8988T (cell line): ENCODE data around the gene SRPK3.
"Not testable (repeated sequence)": the region's sequence is repeated elsewhere in the genome, so short reads cannot be mapped to it uniquely, and the experiment has no call there.

ENCODE experiments used
- DNase-seq: peaks from one replicate; pipeline ENCODE4 v3.0.0; 2011

The SRPK3 gene

GRCh38 chrX:153746991-153747390 lies 33.9 kb upstream of the SRPK3 start:
- not testable (repeated sequence) for DNase-seq

GRCh38 chrX:153749017-153749416 lies 31.8 kb upstream of the SRPK3 start:
- DNase-seq: not testable (repeated sequence)

GRCh38 chrX:153750127-153750774 lies 30.6 kb upstream of the SRPK3 start:
- DNase-seq: no peak

GRCh38 chrX:153755136-153755535 lies 25.7 kb upstream of the SRPK3 start:
- DNase-seq: no peak

- DNase-seq: no peak
Observed at GRCh38 chrX:153761863-153762262, 19.0 kb upstream of the SRPK3 start.

- no peak for DNase-seq
Observed at GRCh38 chrX:153762626-153763173, 18.1 kb upstream of the SRPK3 start.

- no peak for DNase-seq
Observed at GRCh38 chrX:153763298-153763932, 17.4 kb upstream of the SRPK3 start.

GRCh38 chrX:153763989-153764755 lies 16.7 kb upstream of the SRPK3 start, which contains the start of gene PLXNB3:
TSS of gene PLXNB3 (plus strand) at chrX:153764249. CDS start at chrX:153765536, 1,287 bp downstream.
- DNase-seq: peak; percentile 94

GRCh38 chrX:153764786-153765137 lies 16.1 kb upstream of the SRPK3 start:
- no peak for DNase-seq

GRCh38 chrX:153765138-153766079 lies 15.4 kb upstream of the SRPK3 start:
- peak; percentile 21 for DNase-seq

GRCh38 chrX:153766098-153766817 lies 14.6 kb upstream of the SRPK3 start:
- DNase-seq: peak; percentile 36

- DNase-seq: peak; percentile 14
Observed at GRCh38 chrX:153766871-153767673, 13.8 kb upstream of the SRPK3 start.

GRCh38 chrX:153767674-153768055 lies 13.2 kb upstream of the SRPK3 start:
- peak; percentile 26 for DNase-seq

GRCh38 chrX:153768311-153769157 lies 12.3 kb upstream of the SRPK3 start:
- peak; percentile 66 for DNase-seq

GRCh38 chrX:153769158-153769864 lies 11.5 kb upstream of the SRPK3 start:
- peak; percentile 27 for DNase-seq

GRCh38 chrX:153769865-153770600 lies 10.8 kb upstream of the SRPK3 start:
- DNase-seq: peak; percentile 35

GRCh38 chrX:153770601-153771414 lies 10.0 kb upstream of the SRPK3 start:
- DNase-seq: peak; percentile 30
